ENCODE results near the gene TAX1BP3. TPM values are rescaled to one million over a fixed set of nuclear protein-coding genes. Genes with fewer than 3 reads are reported as not detected.

TAX1BP3 gene
- total RNA-seq, 2 donors from 2014 or later: 69.6 to 86.8 TPM

- Histone ChIP-seq H3K36me3 (ENCODE audit: control insufficient read depth, insufficient read depth, low read length) (peaks cover 26% of the 10 kb centered on the region), H3K27me3 (ENCODE audit: control insufficient read depth, insufficient read depth, low read length, poor library complexity, severe bottlenecking) (no peaks in the 10 kb centered on the region), H3K9ac (ENCODE audit: extremely low read depth, low read length, poor library complexity, severe bottlenecking) (no peak overlapping the region), H3K9me3 (ENCODE audit: control insufficient read depth, low read length) (no peaks in the 10 kb centered on the region), H3K27ac (ENCODE audit: low read depth, low read length) (no peak overlapping the region), H3K4me1 (ENCODE audit: control insufficient read depth, insufficient read depth, low read length) (no peaks in the 10 kb centered on the region), H3K4me3 (ENCODE audit: low read length) (no peak overlapping the region)
- Mint-ChIP-seq H3K4me1 (no peaks in the 10 kb centered on the region), H3K9me3 (no peaks in the 10 kb centered on the region), H3K27me3 (ENCODE audit: insufficient read depth) (no peaks in the 10 kb centered on the region), H3K36me3 (ENCODE audit: low read depth) (peaks cover 41% of the 10 kb centered on the region), H3K4me3 (no peak overlapping the region), H3K27ac (peak overlapping the region; percentile 68)
- 74 to 78% methylated on average over 16 to 20 of the region's 20 CpGs for WGBS, 2 experiments (ENCODE audit: insufficient coverage in 1 of 2, insufficient read length in 1 of 2)
- peak; percentile 93 for DNase-seq
- peak; percentile 76 for TF ChIP-seq CTCF (conservative IDR thresholded peaks at IDR 0.05)
Measured at GRCh38 chr17:3647769-3648555, 20.4 kb downstream of the TAX1BP3 start.

GRCh38 chr17:3647251-3647650 lies 21.1 kb downstream of the TAX1BP3 start:
- H3K4me1 ChIP-seq (ENCODE audit: control insufficient read depth, insufficient read depth, low read length): no peaks in the 10 kb centered on the region
- DNase-seq: no peak
- Mint-ChIP-seq H3K9me3 (no peaks in the 10 kb centered on the region), H3K4me3 (no peak overlapping the region), H3K36me3 (ENCODE audit: low read depth) (peaks cover 41% of the 10 kb centered on the region), H3K27ac (peak overlapping the region; percentile 68), H3K27me3 (ENCODE audit: insufficient read depth) (no peaks in the 10 kb centered on the region), H3K4me1 (no peaks in the 10 kb centered on the region)
- H3K27ac ChIP-seq (ENCODE audit: low read depth, low read length): no peak overlapping the region
- H3K9me3 ChIP-seq (ENCODE audit: control insufficient read depth, low read length): no peaks in the 10 kb centered on the region
- H3K4me3 ChIP-seq (ENCODE audit: low read length): no peak overlapping the region
- peaks cover 26% of the 10 kb centered on the region for H3K36me3 ChIP-seq (ENCODE audit: control insufficient read depth, insufficient read depth, low read length)
- WGBS, 2 experiments (ENCODE audit: insufficient coverage in 1 of 2, insufficient read length in 1 of 2): 93% methylated on average over 11 to 12 of the region's 12 CpGs
- H3K9ac ChIP-seq (ENCODE audit: extremely low read depth, low read length, poor library complexity, severe bottlenecking): no peak overlapping the region
- no peak for TF ChIP-seq CTCF (conservative IDR thresholded peaks at IDR 0.05)
- no peaks in the 10 kb centered on the region for H3K27me3 ChIP-seq (ENCODE audit: control insufficient read depth, insufficient read depth, low read length, poor library complexity, severe bottlenecking)

GRCh38 chr17:3645310-3645709 lies 23.1 kb downstream of the TAX1BP3 start:
- no peak for DNase-seq
- no peak overlapping the region for H3K9ac ChIP-seq (ENCODE audit: extremely low read depth, low read length, poor library complexity, severe bottlenecking)
- H3K4me1 Mint-ChIP-seq: peaks cover 1% of the 10 kb centered on the region
- no peaks in the 10 kb centered on the region for H3K27me3 ChIP-seq (ENCODE audit: control insufficient read depth, insufficient read depth, low read length, poor library complexity, severe bottlenecking)
- WGBS, 2 experiments (ENCODE audit: insufficient coverage in 1 of 2, insufficient read length in 1 of 2): 53 to 64% methylated on average over 4 to 5 of the region's 5 CpGs
- no peak for TF ChIP-seq CTCF (conservative IDR thresholded peaks at IDR 0.05)
- H3K27ac Mint-ChIP-seq: no peak overlapping the region
- H3K9me3 ChIP-seq (ENCODE audit: control insufficient read depth, low read length): no peaks in the 10 kb centered on the region
- H3K4me3 Mint-ChIP-seq: no peak overlapping the region
- no peak overlapping the region for H3K27ac ChIP-seq (ENCODE audit: low read depth, low read length)
- H3K4me1 ChIP-seq (ENCODE audit: control insufficient read depth, insufficient read depth, low read length): no peaks in the 10 kb centered on the region
- H3K9me3 Mint-ChIP-seq: no peaks in the 10 kb centered on the region
- no peak overlapping the region for H3K4me3 ChIP-seq (ENCODE audit: low read length)
- H3K36me3 Mint-ChIP-seq (ENCODE audit: low read depth): peaks cover 44% of the 10 kb centered on the region
- H3K27me3 Mint-ChIP-seq (ENCODE audit: insufficient read depth): no peaks in the 10 kb centered on the region
- peaks cover 33% of the 10 kb centered on the region for H3K36me3 ChIP-seq (ENCODE audit: control insufficient read depth, insufficient read depth, low read length)
